Measurements from ENCODE around the gene DUSP8.

DUSP8 gene

GRCh38 chr11:1532014-1532586 is 40.0 kb downstream of the DUSP8 start:
- H3K4me3 ChIP-seq (ENCODE audit: low read depth, low read length): no peak overlapping the region
- no peak for TF ChIP-seq CTCF (IDR thresholded peaks at IDR 0.05; ENCODE audit: borderline replicate concordance, insufficient read depth, low read depth, low read length)

DNA sequence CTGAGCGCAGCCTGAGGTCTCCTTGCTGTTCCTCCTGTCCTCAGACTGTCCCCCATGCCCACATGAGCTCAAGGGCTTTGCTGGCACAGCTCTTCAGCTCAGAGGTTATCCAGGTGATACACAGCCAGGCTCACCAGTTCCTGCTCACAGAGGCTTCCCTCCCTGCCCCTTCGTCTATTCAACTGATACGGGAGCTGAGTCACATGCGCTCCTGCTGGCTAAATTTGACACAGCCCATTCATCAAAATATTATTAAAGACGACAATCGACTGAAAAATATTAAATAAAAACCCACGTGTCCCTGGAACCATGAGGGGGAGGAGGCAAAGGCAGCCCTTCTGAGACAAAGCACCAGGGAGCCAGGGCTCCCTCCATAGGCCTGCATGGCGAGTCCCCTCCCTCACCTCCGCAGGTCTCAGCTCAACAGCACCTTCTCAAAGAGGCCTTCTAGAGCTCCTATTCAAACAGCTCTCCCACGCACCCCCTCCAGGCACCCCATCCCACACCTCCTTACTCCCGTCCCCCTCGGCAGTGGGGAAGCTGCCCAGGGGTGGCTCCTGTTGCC is 40.5 kb downstream of the DUSP8 start:
- H3K4me3 ChIP-seq (ENCODE audit: low read depth, low read length): no peak overlapping the region
- TF ChIP-seq CTCF (IDR thresholded peaks at IDR 0.05; ENCODE audit: borderline replicate concordance, insufficient read depth, low read depth, low read length): no peak

GRCh38 chr11:1530686-1531448 is 41.2 kb downstream of the DUSP8 start:
- no peak for TF ChIP-seq CTCF (IDR thresholded peaks at IDR 0.05; ENCODE audit: borderline replicate concordance, insufficient read depth, low read depth, low read length)
- H3K4me3 ChIP-seq (ENCODE audit: low read depth, low read length): no peak overlapping the region

- no peak overlapping the region for H3K4me3 ChIP-seq (ENCODE audit: low read depth, low read length)
- no peak for TF ChIP-seq CTCF (IDR thresholded peaks at IDR 0.05; ENCODE audit: borderline replicate concordance, insufficient read depth, low read depth, low read length)
Observed at GRCh38 chr11:1529774-1530173, 42.3 kb downstream of the DUSP8 start.

- no peak for TF ChIP-seq CTCF (IDR thresholded peaks at IDR 0.05; ENCODE audit: borderline replicate concordance, insufficient read depth, low read depth, low read length)
- H3K4me3 ChIP-seq (ENCODE audit: low read depth, low read length): no peak overlapping the region
Observed at GRCh38 chr11:1529286-1529685, 42.8 kb downstream of the DUSP8 start.

GRCh38 chr11:1528710-1529109 is 43.4 kb downstream of the DUSP8 start:
- no peak overlapping the region for H3K4me3 ChIP-seq (ENCODE audit: low read depth, low read length)
- TF ChIP-seq CTCF (IDR thresholded peaks at IDR 0.05; ENCODE audit: borderline replicate concordance, insufficient read depth, low read depth, low read length): no peak

DNA sequence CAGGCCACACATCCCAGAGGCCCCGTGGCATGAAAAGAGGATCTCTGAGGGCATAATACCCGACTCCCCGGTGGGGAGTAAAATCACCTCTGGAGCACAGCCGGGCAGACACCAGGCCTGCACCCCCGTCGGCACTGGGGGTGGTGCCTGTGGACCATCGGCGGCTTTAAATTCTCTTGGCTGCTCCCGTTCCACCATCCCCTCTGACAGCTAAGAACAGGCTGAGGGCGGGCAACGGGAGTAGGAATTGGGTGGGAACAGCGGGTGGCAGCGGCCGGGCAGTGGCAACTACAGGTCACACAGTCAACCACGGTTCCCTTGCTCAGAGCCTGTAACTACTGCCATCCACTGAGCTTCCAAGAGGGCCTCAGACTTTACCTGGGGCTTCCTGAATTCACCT is 45.3 kb downstream of the DUSP8 start:
- H3K4me3 ChIP-seq (ENCODE audit: low read depth, low read length): no peak overlapping the region
- TF ChIP-seq CTCF (IDR thresholded peaks at IDR 0.05; ENCODE audit: borderline replicate concordance, insufficient read depth, low read depth, low read length): no peak

Measured in GM12875 (cell line).